Ectodermal cell (in vitro differentiated cells): ENCODE results near the gene STAT4.

ENCODE experiments used
- H3K27ac ChIP-seq: 2 replicates; pipeline ENCODE4 v1.7.0; 2013; ENCODE audit warnings: mild to moderate bottlenecking, low read depth, low read length; ENCODE audit not compliant: insufficient read depth, poor library complexity, severe bottlenecking
- H3K27me3 ChIP-seq: 2 replicates; pipeline ENCODE4 v1.7.0; 2013; ENCODE audit warnings: mild to moderate bottlenecking, low read length; ENCODE audit not compliant: insufficient read depth, control insufficient read depth, poor library complexity, severe bottlenecking
- H3K36me3 ChIP-seq: one replicate; pipeline ENCODE4 v1.7.0; 2013; ENCODE audit warnings: low read length; ENCODE audit not compliant: control insufficient read depth, insufficient read depth
- H3K4me1 ChIP-seq: one replicate; pipeline ENCODE4 v1.7.0; 2013; ENCODE audit warnings: low read length; ENCODE audit not compliant: control insufficient read depth, insufficient read depth
- H3K4me3 ChIP-seq: 2 replicates; pipeline ENCODE4 v1.7.0; 2013; ENCODE audit warnings: low read depth, low read length, control low read depth; ENCODE audit not compliant: insufficient read depth
- H3K9me3 ChIP-seq: 2 replicates; pipeline ENCODE4 v1.7.0; 2013; ENCODE audit warnings: mild to moderate bottlenecking, low read length, moderate library complexity; ENCODE audit not compliant: control insufficient read depth
- WGBS, 2 experiments: methylation state at CpG; one replicate each; pipeline ENCODE4 v1.1.7; 2013; ENCODE audit warnings: missing lambda C conversion rate in 2 of 2; 5-methylcytosine and 5-hydroxymethylcytosine counted together

Gene STAT4

DNA sequence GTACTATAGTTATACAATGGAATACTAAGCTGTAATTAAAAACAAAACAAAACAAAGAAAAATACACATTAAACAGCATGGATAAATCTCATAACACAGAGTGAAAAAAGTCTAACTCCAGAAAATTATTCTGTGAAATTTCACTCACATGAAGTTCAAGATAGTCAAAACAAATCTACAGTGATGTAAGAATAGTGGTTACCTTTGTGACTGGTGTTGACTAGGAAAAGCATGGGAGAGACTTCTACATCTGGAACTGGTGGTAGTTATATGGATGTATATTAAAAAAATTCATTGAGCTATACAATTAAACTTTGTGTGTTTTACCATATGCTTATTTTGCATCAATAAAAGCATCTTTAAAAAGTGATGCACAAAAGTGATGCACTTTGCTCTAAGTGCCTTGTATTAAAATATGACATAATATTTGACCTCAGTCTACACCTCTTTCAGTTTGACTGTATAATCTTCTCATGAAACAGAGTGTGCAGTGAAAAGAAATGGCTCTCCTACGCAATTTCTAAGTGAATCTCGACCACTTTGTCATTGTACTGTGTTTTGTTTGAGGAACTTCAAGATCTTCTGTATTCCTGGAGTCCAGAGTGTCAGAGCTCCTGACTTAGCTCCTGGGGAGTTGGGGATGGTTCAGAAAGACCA lies 28.0 kb downstream of the STAT4 start:
- no peaks in the 10 kb centered on the region for H3K9me3 ChIP-seq
- no peaks in the 10 kb centered on the region for H3K27me3 ChIP-seq
- no peak overlapping the region for H3K4me3 ChIP-seq
- H3K27ac ChIP-seq: no peak overlapping the region
- no peaks in the 10 kb centered on the region for H3K36me3 ChIP-seq
- WGBS, 2 experiments: 99 to 100% methylated on average over 2 of the region's 2 CpGs
- H3K4me1 ChIP-seq: no peaks in the 10 kb centered on the region

DNA sequence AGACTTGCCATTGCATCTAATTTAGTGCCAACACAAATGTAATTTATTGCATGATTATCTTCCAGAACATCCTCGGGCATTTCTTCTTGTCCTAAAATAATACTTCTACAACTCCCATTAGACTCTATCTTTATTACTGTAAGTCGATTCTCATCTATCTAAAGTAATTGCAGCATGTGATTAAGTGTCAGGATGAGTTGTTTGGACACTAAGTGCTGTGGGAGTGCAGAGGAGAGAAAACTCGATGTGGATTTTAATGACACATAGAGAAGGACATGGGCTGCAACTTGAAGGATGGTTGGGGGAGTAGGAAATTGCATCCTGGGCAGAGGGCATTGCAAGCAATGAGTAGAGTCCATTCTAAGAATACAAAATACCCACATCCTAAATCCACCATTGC lies 33.5 kb downstream of the STAT4 start:
- no peaks in the 10 kb centered on the region for H3K36me3 ChIP-seq
- H3K4me3 ChIP-seq: no peak overlapping the region
- H3K27me3 ChIP-seq: no peaks in the 10 kb centered on the region
- no peak overlapping the region for H3K27ac ChIP-seq
- H3K4me1 ChIP-seq: no peaks in the 10 kb centered on the region
- H3K9me3 ChIP-seq: no peaks in the 10 kb centered on the region
- WGBS, 2 experiments: 96 to 98% methylated on average over 3 of the region's 3 CpGs

GRCh38 chr2:191115804-191116203 lies 35.0 kb downstream of the STAT4 start:
- no peak overlapping the region for H3K4me3 ChIP-seq
- no peak overlapping the region for H3K27ac ChIP-seq
- WGBS, 2 experiments: 89 to 98% methylated on average over 2 of the region's 2 CpGs
- no peaks in the 10 kb centered on the region for H3K9me3 ChIP-seq
- H3K4me1 ChIP-seq: no peaks in the 10 kb centered on the region
- no peaks in the 10 kb centered on the region for H3K27me3 ChIP-seq
- H3K36me3 ChIP-seq: no peaks in the 10 kb centered on the region

DNA sequence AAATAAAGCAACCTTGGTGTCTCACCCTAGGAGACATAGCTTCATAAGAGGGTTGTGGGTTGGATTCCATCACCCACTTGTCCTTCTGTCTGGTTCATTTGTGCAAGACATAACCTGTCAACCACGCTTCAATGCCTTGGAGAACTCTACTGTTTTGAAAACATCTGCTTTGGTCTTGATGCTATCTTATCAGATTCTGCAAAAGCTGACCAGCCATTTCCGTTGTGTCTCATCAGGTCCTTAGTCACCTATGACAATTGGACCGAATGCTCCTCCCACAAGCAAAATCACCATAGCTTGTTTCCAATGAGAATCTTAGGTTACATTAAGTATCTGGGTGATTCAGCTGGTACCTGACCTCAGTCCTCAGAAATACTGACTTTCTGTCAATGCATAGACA lies 35.4 kb downstream of the STAT4 start:
- H3K36me3 ChIP-seq: no peaks in the 10 kb centered on the region
- H3K4me3 ChIP-seq: no peak overlapping the region
- no peak overlapping the region for H3K27ac ChIP-seq
- 96 to 97% methylated on average over 3 of the region's 3 CpGs for WGBS, 2 experiments
- no peaks in the 10 kb centered on the region for H3K4me1 ChIP-seq
- H3K9me3 ChIP-seq: no peaks in the 10 kb centered on the region
- H3K27me3 ChIP-seq: no peaks in the 10 kb centered on the region

DNA sequence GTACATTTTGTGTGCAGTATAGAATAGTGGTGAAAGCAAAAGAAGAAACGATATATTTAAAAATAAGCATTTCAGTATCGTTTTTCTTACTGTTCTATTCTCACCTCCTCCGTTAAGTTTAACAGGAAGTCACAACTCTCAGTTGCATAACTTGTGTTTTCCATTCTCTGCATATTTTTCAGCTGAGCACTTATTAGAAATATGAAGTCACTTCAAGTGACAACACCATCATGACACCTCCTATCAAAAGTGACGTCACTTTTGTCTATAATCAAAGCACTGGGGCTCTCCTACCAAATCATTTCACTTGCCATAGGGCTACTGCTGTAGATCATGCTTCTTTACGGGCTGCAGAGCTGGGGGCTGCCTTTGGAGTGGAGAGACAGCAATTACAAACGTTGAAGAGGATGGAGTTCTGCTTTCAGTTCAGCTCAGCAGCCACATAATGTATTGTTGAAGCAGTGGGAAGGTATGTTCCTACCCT lies 36.3 kb downstream of the STAT4 start:
- H3K4me1 ChIP-seq: no peaks in the 10 kb centered on the region
- 79 to 85% methylated on average over 6 of the region's 6 CpGs for WGBS, 2 experiments
- no peak overlapping the region for H3K27ac ChIP-seq
- H3K9me3 ChIP-seq: no peaks in the 10 kb centered on the region
- no peaks in the 10 kb centered on the region for H3K27me3 ChIP-seq
- no peak overlapping the region for H3K4me3 ChIP-seq
- H3K36me3 ChIP-seq: no peaks in the 10 kb centered on the region

GRCh38 chr2:191113761-191114160 lies 37.0 kb downstream of the STAT4 start:
- Histone ChIP-seq H3K27ac (no peak overlapping the region), H3K27me3 (no peaks in the 10 kb centered on the region), H3K4me3 (no peak overlapping the region), H3K36me3 (no peaks in the 10 kb centered on the region), H3K9me3 (no peaks in the 10 kb centered on the region), H3K4me1 (no peaks in the 10 kb centered on the region)
- WGBS, 2 experiments: 100% methylated on average over 1 of the region's 1 CpG; no CpG with 5 or more reads in 1 of the 2 experiments

GRCh38 chr2:191112448-191112901 lies 38.3 kb downstream of the STAT4 start:
- no peak overlapping the region for H3K4me3 ChIP-seq
- H3K27ac ChIP-seq: no peak overlapping the region
- no peaks in the 10 kb centered on the region for H3K9me3 ChIP-seq
- no peaks in the 10 kb centered on the region for H3K36me3 ChIP-seq
- no peaks in the 10 kb centered on the region for H3K4me1 ChIP-seq
- WGBS, 2 experiments: 89 to 94% methylated on average over 4 of the region's 4 CpGs
- no peaks in the 10 kb centered on the region for H3K27me3 ChIP-seq

- Histone ChIP-seq H3K4me1 (no peaks in the 10 kb centered on the region), H3K36me3 (no peaks in the 10 kb centered on the region), H3K27me3 (no peaks in the 10 kb centered on the region), H3K4me3 (no peak overlapping the region), H3K9me3 (no peaks in the 10 kb centered on the region), H3K27ac (no peak overlapping the region)
- 92 to 97% methylated on average over 2 of the region's 2 CpGs for WGBS, 2 experiments
These were observed 40.9 kb downstream of the STAT4 start for GRCh38 chr2:191109888-191110287.

DNA sequence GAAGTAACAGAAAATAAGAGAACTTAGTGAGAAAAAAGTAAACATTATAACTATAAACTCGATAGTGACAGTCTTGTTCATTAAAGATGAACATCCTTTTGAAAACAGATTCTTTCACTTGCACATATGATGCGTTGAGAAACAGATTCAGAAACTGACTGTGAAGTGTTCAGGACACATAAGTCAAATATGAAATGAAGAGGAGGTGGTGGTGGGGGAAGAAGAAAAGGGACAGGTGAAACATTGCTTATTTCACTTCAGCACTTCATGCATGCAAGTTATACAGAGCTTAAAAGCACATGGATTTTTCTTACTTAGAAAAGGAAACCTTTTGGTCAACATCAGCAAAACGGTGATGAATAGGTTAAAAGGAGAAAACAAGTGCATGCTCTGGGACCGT lies 42.5 kb downstream of the STAT4 start:
- H3K27ac ChIP-seq: no peak overlapping the region
- H3K4me1 ChIP-seq: no peaks in the 10 kb centered on the region
- H3K9me3 ChIP-seq: no peaks in the 10 kb centered on the region
- no peaks in the 10 kb centered on the region for H3K27me3 ChIP-seq
- H3K36me3 ChIP-seq: no peaks in the 10 kb centered on the region
- 78 to 88% methylated on average over 3 to 4 of the region's 4 CpGs for WGBS, 2 experiments
- no peak overlapping the region for H3K4me3 ChIP-seq

DNA sequence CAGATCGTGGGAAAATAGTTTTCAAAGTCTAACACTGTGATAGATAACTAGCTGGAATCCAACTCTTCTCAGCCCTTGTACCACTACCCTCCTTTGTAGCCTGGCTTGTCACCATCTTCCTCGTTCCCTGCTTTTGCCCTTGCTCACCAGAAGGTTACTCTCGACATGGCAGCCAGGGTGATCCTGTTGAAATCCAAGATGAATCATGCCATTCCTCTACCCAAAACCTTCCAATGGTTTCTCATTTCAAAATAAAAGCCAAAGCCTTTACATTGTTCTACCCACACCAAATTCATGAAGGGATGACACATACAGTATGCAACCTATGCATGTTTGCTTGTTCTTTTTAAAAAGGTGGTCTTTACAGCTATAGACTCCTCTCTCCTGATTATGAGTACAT lies 45.7 kb downstream of the STAT4 start:
- Histone ChIP-seq H3K27ac (no peak overlapping the region), H3K9me3 (no peaks in the 10 kb centered on the region), H3K36me3 (no peaks in the 10 kb centered on the region), H3K27me3 (no peaks in the 10 kb centered on the region), H3K4me3 (no peak overlapping the region), H3K4me1 (no peaks in the 10 kb centered on the region)
- WGBS, 2 experiments: 90 to 92% methylated on average over 3 of the region's 3 CpGs
